ENCODE measurements around the gene ZDHHC13. TPM values are rescaled to one million over a fixed set of nuclear protein-coding genes. Genes with fewer than 3 reads are reported as not detected.

The ZDHHC13 gene
- total and polyA plus RNA-seq, 2 donors (not counting 1 experiment from before 2014, with no cell fraction given) = 8.8 to 21.7 TPM

DNA sequence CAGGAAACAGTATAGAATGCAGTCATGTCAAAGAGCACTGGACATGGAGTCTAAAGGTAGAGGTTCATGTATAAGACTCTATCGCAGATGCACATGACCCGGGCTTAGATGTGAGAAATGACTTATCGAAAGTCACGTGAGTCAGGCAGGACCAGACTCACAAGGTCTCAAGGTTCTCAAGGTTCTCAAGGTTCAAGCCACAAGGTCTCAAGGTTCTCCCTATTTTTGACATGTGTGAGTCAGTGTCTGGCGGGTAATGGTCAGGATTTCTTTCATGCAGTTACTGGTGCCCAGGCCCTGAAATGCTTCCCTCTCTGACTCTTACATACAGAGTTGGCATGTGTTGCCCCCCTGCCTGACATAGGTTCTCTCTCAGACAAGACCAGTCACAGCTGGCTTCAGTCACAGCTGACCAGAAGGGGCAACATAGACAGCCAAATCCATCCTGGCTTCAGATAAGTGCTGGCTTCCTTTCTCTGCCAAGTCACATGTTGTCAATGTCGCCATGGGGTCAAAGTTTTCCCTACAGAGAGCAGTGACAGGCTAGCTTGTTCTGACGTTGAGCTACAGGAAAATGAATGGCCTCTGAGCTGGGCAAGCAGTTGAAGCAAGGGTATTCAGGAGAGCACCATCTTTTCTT, 74.7 kb downstream of the ZDHHC13 start:
- no peak overlapping the region for H3K4me3 Mint-ChIP-seq
- DNase-seq (no peak), ATAC-seq (ENCODE audit: low read depth) (no peak)
- TF ChIP-seq, protein P1, sequence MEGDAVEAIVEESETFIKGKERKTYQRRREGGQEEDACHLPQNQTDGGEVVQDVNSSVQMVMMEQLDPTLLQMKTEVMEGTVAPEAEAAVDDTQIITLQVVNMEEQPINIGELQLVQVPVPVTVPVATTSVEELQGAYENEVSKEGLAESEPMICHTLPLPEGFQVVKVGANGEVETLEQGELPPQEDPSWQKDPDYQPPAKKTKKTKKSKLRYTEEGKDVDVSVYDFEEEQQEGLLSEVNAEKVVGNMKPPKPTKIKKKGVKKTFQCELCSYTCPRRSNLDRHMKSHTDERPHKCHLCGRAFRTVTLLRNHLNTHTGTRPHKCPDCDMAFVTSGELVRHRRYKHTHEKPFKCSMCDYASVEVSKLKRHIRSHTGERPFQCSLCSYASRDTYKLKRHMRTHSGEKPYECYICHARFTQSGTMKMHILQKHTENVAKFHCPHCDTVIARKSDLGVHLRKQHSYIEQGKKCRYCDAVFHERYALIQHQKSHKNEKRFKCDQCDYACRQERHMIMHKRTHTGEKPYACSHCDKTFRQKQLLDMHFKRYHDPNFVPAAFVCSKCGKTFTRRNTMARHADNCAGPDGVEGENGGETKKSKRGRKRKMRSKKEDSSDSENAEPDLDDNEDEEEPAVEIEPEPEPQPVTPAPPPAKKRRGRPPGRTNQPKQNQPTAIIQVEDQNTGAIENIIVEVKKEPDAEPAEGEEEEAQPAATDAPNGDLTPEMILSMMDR (IDR thresholded peaks at IDR 0.05) = no peak
- TF ChIP-seq EZH2 (IDR thresholded peaks at IDR 0.05; ENCODE audit: borderline replicate concordance, insufficient read depth, low read depth, low read length, poor library complexity, severe bottlenecking) = no peak
- H3K27me3 Mint-ChIP-seq = no peaks in the 10 kb centered on the region
- CTCF ChIA-PET = no interaction called here
- Histone ChIP-seq H3K4me2 (replicated peaks; ENCODE audit: low read depth, low read length, poor library complexity, severe bottlenecking) (no peak overlapping the region), H3K9ac (ENCODE audit: low read length) (no peak overlapping the region), H3K79me2 (ENCODE audit: control insufficient read depth, insufficient read depth, low read length) (no peaks in the 10 kb centered on the region), H3K27ac (ENCODE audit: low read length in 2 of 2) (no peak overlapping the region), H3K9me3 (ENCODE audit: control extremely low read depth in 1 of 3, control insufficient read depth in 2 of 3, insufficient read depth in 1 of 3, low read length in 2 of 3) (no peaks in the 10 kb centered on the region), H2AFZ (ENCODE audit: insufficient read depth, low read depth, low read length, poor library complexity, severe bottlenecking) (no peak overlapping the region), H3K27me3 (replicated peaks in 1 of 4; ENCODE audit: control extremely low read depth in 1 of 4, control insufficient read depth in 3 of 4, insufficient read depth in 4 of 4, low read length in 3 of 4) (no peaks in the 10 kb centered on the region), H3K4me1 (ENCODE audit: control insufficient read depth in 2 of 2, insufficient read depth in 2 of 2, low read length in 2 of 2) (no peaks in the 10 kb centered on the region), H3K4me3 (ENCODE audit: control extremely low read depth in 1 of 5, extremely low read depth in 1 of 5, insufficient read depth in 1 of 5, low read depth in 2 of 5, low read length in 4 of 5) (no peak overlapping the region), H3K36me3 (replicated peaks in 1 of 2; ENCODE audit: control extremely low read depth in 1 of 2, control insufficient read depth in 1 of 2, extremely low read depth in 1 of 2, insufficient read depth in 2 of 2, low read length in 1 of 2) (no peaks in the 10 kb centered on the region), H4K20me1 (ENCODE audit: control insufficient read depth, insufficient read depth, low read length, poor library complexity, severe bottlenecking) (no peaks in the 10 kb centered on the region)
- H3K27ac Mint-ChIP-seq = no peak overlapping the region
- H3K9me3 Mint-ChIP-seq (ENCODE audit: insufficient read depth) = no peaks in the 10 kb centered on the region
- no peaks in the 10 kb centered on the region for H3K4me1 Mint-ChIP-seq
- intact Hi-C loops (cut with micrococcal nuclease) = no loop called here
- POLR2A ChIA-PET = no interaction called here
- WGBS (ENCODE audit: insufficient coverage) = 94% methylated on average over 6 of the region's 7 CpGs

GRCh38 chr11:19193916-19194315, 76.9 kb downstream of the ZDHHC13 start:
- H3K9ac ChIP-seq (ENCODE audit: low read length) = no peak overlapping the region
- WGBS (ENCODE audit: insufficient coverage) = no CpG with 5 or more reads among the region's 2 CpGs
- no peaks in the 10 kb centered on the region for H3K4me1 Mint-ChIP-seq

More at GRCh38 chr11:19193916-19194315, 76.9 kb downstream of the ZDHHC13 start:
- Histone ChIP-seq H3K4me2 (replicated peaks; ENCODE audit: low read depth, low read length, poor library complexity, severe bottlenecking) (no peak overlapping the region), H2AFZ (ENCODE audit: insufficient read depth, low read depth, low read length, poor library complexity, severe bottlenecking) (no peak overlapping the region), H3K4me3 (ENCODE audit: control extremely low read depth in 1 of 5, extremely low read depth in 1 of 5, insufficient read depth in 1 of 5, low read depth in 2 of 5, low read length in 4 of 5) (no peak overlapping the region), H3K9me3 (ENCODE audit: control extremely low read depth in 1 of 3, control insufficient read depth in 2 of 3, insufficient read depth in 1 of 3, low read length in 2 of 3) (no peaks in the 10 kb centered on the region), H3K4me1 (ENCODE audit: control insufficient read depth in 2 of 2, insufficient read depth in 2 of 2, low read length in 2 of 2) (no peaks in the 10 kb centered on the region), H4K20me1 (ENCODE audit: control insufficient read depth, insufficient read depth, low read length, poor library complexity, severe bottlenecking) (no peaks in the 10 kb centered on the region), H3K79me2 (ENCODE audit: control insufficient read depth, insufficient read depth, low read length) (no peaks in the 10 kb centered on the region), H3K27me3 (replicated peaks in 1 of 4; ENCODE audit: control extremely low read depth in 1 of 4, control insufficient read depth in 3 of 4, insufficient read depth in 4 of 4, low read length in 3 of 4) (no peaks in the 10 kb centered on the region), H3K36me3 (replicated peaks in 1 of 2; ENCODE audit: control extremely low read depth in 1 of 2, control insufficient read depth in 1 of 2, extremely low read depth in 1 of 2, insufficient read depth in 2 of 2, low read length in 1 of 2) (no peaks in the 10 kb centered on the region), H3K27ac (ENCODE audit: low read length in 2 of 2) (no peak overlapping the region)
- TF ChIP-seq, protein P1 (IDR thresholded peaks at IDR 0.05) = no peak
- no peak for TF ChIP-seq EZH2 (IDR thresholded peaks at IDR 0.05; ENCODE audit: borderline replicate concordance, insufficient read depth, low read depth, low read length, poor library complexity, severe bottlenecking)
- CTCF ChIA-PET = no interaction called here
- intact Hi-C loops (cut with micrococcal nuclease) = no loop called here
- ATAC-seq (ENCODE audit: low read depth) (no peak), DNase-seq (no peak)
- Mint-ChIP-seq H3K27me3 (no peaks in the 10 kb centered on the region), H3K27ac (no peak overlapping the region), H3K9me3 (ENCODE audit: insufficient read depth) (no peaks in the 10 kb centered on the region), H3K4me3 (no peak overlapping the region)
- POLR2A ChIA-PET = no interaction called here
